ENCODE data around the gene CTAGE1. TPM values are rescaled to one million over a fixed set of nuclear protein-coding genes. Genes with fewer than 3 reads are reported as not detected.

Gene CTAGE1
- total and polyA plus RNA-seq, 10 of the 15 experiments (the other 5 are each of a cell fraction or from before 2014, with no cell fraction given), result 0.01 TPM; not detected in 9

DNA sequence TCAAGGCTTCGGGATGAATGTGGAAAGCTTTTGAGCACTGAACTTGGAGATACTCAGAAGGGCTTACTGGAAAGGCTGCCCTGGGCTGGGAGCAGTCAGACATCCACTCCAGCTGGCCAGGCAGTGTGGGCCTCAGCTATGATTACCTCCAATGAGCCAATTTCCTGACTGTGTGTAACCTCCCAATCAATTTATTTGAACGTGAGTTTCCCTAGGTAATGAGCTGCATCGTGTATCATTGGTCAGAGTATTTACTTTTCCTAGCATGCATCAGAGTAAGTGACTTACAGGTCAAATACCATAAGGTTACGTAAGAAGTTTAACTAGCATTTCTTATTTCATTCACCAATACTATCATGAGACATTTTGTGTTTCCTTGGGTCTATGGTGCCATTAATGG is 11.0 kb upstream of the CTAGE1 start:
- ChIA-PET SMC1A (ENCODE audit: uncharacterized antibody, unreplicated experiment) (interaction anchor here (0.9 kb wide), 1 partner anchor 29 kb away, joined by 3 read pairs; no protein-coding TSS in a partner anchor), POLR2A (no interaction called here), CTCF (no interaction called here), RAD21 (ENCODE audit: unreplicated experiment) (no interaction called here)
- in situ Hi-C loops (cut with MboI), result no loop called here
- no peak overlapping the region for H3K4me3 ChIP-seq
- H3K27ac ChIP-seq (ENCODE audit: control insufficient read depth, insufficient read depth), result no peak overlapping the region
- H3K36me3 ChIP-seq (ENCODE audit: control insufficient read depth in 2 of 2, insufficient read depth in 2 of 2, low read length in 1 of 2), result no peaks in the 10 kb centered on the region
- WGBS (ENCODE audit: insufficient coverage, insufficient replicate concordance, low lambda C conversion rate, missing lambda C conversion rate), result 16% methylated on average over 4 of the region's 4 CpGs
- no peaks in the 10 kb centered on the region for H4K20me1 ChIP-seq (ENCODE audit: control insufficient read depth, insufficient read depth)
- ATAC-seq (no peak), FAIRE-seq (no peak), DNase-seq (ENCODE audit: low read depth, low spot score) (no peak)
- BruUV-seq (replicated peaks), result no TSS peak
- H3K9me3 ChIP-seq (replicated peaks; ENCODE audit: control insufficient read depth, insufficient read depth, low read length), result no peaks in the 10 kb centered on the region
- no peak overlapping the region for H3K9ac ChIP-seq (ENCODE audit: control insufficient read depth, insufficient read depth, low read length)
- no peak overlapping the region for H3K4me2 ChIP-seq (ENCODE audit: control insufficient read depth, insufficient read depth)
- intact Hi-C loops (cut with micrococcal nuclease; ENCODE audit: unreplicated experiment), result no loop called here
- no peak overlapping the region for H2AFZ ChIP-seq (ENCODE audit: control insufficient read depth, low read depth, low read length)
- no peaks in the 10 kb centered on the region; a peak in 1 of 4 replicates for H3K27me3 ChIP-seq (replicated peaks in 1 of 2; ENCODE audit: control insufficient read depth in 2 of 2, insufficient read depth in 2 of 2, low read length in 1 of 2)
- H3K4me1 ChIP-seq (ENCODE audit: control insufficient read depth, insufficient read depth, low read length), result no peaks in the 10 kb centered on the region
- no peaks in the 10 kb centered on the region for H3K79me2 ChIP-seq (ENCODE audit: control insufficient read depth, insufficient read depth, low read length)
- TF ChIP-seq, protein P1, sequence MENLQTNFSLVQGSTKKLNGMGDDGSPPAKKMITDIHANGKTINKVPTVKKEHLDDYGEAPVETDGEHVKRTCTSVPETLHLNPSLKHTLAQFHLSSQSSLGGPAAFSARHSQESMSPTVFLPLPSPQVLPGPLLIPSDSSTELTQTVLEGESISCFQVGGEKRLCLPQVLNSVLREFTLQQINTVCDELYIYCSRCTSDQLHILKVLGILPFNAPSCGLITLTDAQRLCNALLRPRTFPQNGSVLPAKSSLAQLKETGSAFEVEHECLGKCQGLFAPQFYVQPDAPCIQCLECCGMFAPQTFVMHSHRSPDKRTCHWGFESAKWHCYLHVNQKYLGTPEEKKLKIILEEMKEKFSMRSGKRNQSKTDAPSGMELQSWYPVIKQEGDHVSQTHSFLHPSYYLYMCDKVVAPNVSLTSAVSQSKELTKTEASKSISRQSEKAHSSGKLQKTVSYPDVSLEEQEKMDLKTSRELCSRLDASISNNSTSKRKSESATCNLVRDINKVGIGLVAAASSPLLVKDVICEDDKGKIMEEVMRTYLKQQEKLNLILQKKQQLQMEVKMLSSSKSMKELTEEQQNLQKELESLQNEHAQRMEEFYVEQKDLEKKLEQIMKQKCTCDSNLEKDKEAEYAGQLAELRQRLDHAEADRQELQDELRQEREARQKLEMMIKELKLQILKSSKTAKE (IDR thresholded peaks at IDR 0.05; ENCODE audit: low read depth, poor library complexity, severe bottlenecking), result no peak
- TF ChIP-seq, protein P2, sequence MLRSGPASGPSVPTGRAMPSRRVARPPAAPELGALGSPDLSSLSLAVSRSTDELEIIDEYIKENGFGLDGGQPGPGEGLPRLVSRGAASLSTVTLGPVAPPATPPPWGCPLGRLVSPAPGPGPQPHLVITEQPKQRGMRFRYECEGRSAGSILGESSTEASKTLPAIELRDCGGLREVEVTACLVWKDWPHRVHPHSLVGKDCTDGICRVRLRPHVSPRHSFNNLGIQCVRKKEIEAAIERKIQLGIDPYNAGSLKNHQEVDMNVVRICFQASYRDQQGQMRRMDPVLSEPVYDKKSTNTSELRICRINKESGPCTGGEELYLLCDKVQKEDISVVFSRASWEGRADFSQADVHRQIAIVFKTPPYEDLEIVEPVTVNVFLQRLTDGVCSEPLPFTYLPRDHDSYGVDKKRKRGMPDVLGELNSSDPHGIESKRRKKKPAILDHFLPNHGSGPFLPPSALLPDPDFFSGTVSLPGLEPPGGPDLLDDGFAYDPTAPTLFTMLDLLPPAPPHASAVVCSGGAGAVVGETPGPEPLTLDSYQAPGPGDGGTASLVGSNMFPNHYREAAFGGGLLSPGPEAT (IDR thresholded peaks at IDR 0.05; ENCODE audit: low read depth), result no peak

Data from GM12878 (cell line).